Measurements from ENCODE around the gene CEP70.

DNA sequence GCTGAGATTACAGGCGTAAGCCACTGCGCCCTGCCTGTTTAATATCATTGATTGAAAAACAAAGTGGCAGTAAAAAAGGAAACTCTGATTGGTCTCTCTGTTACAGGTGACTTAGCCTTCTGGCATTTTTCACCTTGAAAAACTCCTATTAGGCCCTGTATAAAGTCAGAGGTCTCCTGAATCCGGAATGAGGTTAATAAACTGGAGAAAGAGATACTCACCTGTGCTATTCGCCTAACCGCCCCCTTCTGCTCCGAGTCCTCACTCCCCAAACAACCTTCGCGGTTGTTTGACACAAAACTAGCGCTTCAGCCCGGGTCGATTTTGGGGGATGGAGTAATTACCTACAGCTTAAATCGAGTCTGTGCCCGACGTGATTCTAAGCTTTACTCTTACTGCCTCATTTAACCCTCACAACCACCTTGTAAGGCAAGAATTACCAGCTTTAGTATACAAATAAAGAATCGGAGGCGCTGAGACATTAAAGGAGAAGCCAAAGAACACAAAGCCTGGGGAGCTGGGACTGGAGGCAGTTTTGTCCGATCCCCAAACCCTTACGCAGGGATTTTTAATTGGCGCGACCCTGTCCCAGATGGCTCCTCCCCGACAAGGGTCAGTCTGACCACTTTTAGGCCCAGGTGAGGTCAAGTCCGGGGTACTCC lies 441 bp downstream of the CEP70 start:
- TF ChIP-seq POLR2AphosphoS5 (IDR thresholded peaks at IDR 0.05; ENCODE audit: low read depth, low read length) (no peak), POLR2A (IDR thresholded peaks at IDR 0.05; ENCODE audit: low read depth, low read length) (no peak)
